NCI-H446 (cell line): Measurements from ENCODE around the gene ADARB1.

Experiments
- DNase-seq, 2 experiments: peaks; one replicate each; lab custom pipeline; 2025; lab: John Stamatoyannopoulos, UW

Gene ADARB1

GRCh38 chr21:45172420-45172819 is 98.0 kb downstream of the ADARB1 start:
- no peak for DNase-seq

- DNase-seq = no peak
Observed at GRCh38 chr21:45175326-45176095, 101.1 kb downstream of the ADARB1 start.

- no peak for DNase-seq
Observed at GRCh38 chr21:45176141-45176540, 101.8 kb downstream of the ADARB1 start.

DNA sequence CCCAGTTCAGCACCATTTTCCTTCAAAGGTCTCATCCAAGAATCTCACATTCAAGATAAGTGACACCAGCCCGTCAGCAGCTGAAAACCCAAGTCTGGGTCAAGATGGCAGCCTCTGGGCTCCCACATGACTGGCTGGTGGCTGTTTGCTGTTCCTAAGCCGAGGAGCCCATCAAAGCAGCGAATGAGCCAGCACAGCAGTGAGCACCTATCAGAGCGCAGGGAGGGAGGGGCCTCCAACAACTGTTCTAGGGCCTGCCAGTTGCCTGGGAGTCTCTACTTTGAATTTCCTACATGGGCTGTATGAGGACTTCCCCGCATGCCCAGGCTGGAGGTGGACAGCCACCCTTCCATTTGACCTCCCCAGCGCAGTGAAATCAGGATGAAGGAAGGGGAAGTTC is 102.7 kb downstream of the ADARB1 start:
- DNase-seq = no peak

- no peak for DNase-seq
Observed at GRCh38 chr21:45178070-45178608, 103.8 kb downstream of the ADARB1 start.

DNA sequence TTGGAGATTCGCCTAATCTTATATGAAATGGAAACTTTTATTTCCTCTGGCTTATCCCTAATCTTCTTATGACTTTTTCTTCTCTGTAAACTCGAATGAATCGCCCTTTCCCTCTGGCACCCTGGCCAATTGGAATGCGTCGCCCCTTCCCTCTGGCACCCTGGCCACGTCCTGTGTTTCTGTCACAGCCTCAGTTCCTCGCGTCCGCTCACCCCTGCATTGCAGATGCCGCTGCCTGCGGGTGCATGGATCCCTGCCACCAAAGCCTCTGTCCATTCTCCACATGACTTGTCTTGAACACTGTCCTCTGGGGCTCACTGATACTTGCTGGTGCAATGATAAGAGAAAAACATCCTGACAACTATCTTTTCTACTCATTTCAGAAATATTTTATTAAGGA is 104.6 kb downstream of the ADARB1 start:
- DNase-seq = no peak

- no peak for DNase-seq
Observed at GRCh38 chr21:45179568-45180245, 105.3 kb downstream of the ADARB1 start.

- no peak for DNase-seq
Observed at GRCh38 chr21:45180246-45180599, 105.8 kb downstream of the ADARB1 start.

DNA sequence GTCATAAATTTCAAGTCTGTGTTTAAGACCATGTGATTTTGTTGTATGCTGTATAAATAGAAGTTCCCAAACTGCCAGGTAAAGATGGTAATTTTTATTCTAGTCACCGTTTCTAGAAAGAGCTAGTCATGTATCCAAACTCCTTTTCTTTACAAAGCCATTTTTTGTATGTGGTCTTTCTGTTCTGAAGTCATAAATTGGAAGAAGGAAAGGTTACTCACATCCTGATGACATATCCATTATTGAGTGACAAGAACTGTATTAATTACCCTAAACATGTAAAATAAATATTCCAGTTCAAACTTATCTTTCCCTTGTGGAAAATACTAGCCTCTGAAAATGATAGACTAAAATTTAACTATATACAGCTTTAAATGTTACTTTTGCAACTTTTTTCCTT is 108.6 kb downstream of the ADARB1 start:
- DNase-seq = no peak

DNA sequence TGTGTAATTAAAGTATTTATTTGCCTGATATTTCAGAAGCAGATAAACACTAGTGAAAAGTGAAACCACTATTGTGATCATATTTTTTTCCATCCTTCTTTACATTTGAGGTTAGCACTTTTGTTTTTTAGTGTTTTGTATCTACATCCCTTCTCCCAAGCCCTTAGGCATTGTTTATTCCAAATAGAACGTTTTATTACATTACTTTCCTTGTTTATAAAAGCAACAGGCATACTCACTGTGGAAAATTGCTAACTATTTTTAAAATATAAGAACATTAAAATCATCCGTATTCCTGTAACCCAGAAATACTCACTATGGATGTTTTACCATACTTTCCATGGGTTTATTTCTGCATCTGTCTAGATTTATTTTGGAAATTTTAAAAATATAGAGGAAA is 109.5 kb downstream of the ADARB1 start:
- no peak for DNase-seq

GRCh38 chr21:45184869-45185268 is 110.5 kb downstream of the ADARB1 start:
- no peak for DNase-seq

DNA sequence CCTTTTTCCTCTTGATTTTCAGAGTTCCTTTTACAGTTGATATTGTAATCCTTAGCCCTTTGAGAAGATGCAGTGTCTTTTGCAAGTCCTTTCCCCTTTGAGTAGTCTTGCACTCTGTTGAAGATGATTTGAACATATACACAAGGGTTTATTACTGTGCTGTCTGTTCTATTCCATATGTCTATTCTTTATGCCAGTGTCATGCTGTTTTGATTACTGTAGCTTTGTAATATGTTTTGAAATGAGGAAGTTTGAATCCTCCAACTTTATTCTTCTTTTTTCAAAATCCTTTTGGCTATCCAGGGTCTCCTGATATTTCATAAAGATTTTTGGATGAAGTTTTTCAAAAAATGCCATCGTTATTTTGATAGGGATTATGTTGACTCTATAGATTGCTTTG is 112.3 kb downstream of the ADARB1 start:
- no peak for DNase-seq

- DNase-seq = no peak
Observed at GRCh38 chr21:45187646-45188045, 113.3 kb downstream of the ADARB1 start.

DNA sequence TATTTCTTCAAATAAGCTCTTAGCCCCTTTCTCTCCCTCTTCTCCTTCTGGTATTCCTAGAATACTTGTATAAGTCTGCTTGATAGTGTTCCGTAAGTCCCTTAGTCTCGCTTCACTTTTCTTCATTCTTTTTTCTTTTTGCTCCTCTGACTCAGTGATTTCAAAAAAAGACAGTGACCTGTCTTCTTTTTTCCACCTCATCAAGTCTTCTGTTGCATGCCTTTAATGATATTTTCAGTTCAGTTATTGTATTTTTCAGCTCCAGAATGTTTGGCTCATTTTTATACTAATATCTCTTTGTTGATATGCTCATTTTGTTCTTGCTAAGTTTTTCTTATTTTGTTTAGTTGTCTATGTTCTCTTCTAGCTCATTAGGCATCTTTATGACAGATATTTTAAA is 115.6 kb downstream of the ADARB1 start:
- no peak for DNase-seq

DNA sequence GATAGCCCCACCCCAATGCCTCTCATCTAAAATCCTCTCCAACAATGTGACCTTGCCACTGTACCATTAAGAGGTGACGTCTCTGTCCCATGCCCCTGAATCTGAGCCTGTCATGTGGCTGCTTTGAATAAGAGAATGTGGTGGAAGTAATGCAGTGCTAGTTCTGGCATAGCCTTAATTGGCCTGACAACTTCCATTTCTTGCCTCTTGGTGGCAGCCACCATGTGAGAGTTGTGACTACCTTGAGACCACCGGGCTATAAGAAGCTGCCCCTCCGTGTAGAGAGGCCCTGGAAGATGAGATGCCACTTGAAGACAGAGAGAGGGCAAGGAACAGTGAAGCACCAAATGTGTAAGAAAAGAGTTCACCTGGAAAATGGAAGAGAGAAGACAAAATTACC is 118.0 kb downstream of the ADARB1 start:
- DNase-seq = no peak

DNA sequence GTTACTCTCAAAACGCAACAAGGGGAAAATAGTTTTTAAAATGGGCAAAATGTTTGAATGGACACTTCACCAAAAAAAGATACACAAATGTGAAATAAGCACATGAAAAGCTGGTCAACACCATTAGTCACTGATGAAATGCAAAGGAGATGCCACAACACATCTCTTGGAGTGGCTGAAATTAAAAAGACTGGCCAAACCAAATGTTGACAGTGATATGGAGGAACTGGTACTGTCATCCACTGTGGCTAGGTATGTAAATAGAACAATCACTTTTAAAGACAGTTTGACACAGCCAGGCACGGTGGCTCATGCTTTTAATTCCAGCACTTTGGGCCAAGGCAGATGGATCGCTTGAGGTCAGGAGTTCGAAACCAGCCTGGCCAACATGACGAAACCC is 122.2 kb downstream of the ADARB1 start:
- DNase-seq = no peak

DNA sequence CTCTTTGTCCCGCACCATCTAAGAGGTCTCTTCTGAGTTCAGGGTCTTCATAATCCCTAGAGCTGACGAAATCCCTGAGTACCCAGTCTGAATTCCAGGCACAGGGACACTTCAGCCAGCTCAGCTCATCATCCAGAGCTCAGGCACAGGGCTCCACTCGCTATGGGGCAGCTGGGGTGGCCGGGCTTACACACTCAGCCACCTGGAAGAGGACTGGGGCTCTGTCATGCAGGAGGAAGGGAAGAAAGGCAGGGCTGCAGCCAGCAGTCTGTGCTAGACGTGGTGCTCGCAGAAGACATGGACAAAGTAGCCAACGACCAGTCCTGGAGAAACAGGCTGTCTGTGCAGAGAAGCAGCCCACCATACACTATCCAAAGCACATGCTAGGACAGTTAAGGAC is 124.8 kb downstream of the ADARB1 start:
- DNase-seq = no peak

- DNase-seq = no peak
Observed at GRCh38 chr21:45200031-45200430, 125.7 kb downstream of the ADARB1 start.

- no peak for DNase-seq
Observed at GRCh38 chr21:45200581-45201296, 126.4 kb downstream of the ADARB1 start.

- DNase-seq = no peak
Observed at GRCh38 chr21:45202344-45202743, 128.0 kb downstream of the ADARB1 start.

DNA sequence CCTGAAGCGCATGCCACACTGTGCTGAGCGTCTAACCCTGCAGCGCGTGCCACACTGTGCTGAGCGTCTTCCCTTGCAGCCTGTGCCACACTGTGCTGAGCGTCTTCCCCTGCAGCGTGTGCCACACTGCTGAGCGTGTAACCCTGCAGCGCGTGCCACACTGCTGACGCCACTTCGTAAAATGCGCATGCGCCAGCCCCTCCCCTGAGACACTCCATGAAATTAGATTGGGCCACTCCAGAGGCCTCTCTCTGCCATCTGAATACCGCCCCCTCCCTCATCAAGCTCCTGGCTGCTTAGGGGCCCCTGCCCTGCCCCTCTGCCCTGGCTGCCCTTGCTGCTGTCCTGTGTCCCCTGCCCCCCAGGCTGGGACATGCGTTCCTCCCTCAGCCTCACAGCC is 128.5 kb downstream of the ADARB1 start:
- no peak for DNase-seq

DNA sequence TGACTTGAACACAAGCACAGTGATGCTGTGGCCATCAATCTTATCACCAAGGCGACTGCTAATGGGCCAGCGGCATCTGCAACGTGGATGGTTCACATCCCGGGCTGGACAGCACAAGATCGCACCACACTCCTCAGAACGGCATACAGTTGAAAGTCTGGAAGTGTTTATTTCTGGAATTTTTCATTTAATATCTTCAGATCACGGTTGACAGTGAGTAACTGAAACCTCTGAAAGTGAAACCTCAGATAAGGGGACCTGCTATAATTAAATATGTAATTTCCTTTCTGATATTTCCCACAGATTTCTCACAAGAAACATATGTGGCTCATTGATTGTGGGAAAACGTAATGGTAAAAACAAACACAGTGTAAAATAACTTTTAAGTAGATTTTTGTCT is 129.6 kb downstream of the ADARB1 start:
- no peak for DNase-seq

DNA sequence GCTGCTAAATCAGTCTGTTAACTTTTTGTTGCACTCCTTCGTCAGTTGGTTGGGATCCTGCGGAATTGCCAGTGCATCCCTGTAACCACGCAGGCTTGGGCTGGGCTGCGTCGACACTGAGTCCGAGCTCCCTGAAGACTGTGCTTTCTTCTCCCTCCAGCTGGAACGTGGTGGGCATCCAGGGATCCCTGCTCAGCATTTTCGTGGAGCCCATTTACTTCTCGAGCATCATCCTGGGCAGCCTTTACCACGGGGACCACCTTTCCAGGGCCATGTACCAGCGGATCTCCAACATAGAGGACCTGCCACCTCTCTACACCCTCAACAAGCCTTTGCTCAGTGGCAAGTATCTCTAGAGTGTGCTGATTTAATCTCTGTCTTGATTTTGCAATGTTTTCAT is 130.0 kb downstream of the ADARB1 start:
- no peak for DNase-seq
